ENCODE data around the gene MYO1G. TPM values are rescaled to one million over a fixed set of nuclear protein-coding genes. Genes with fewer than 3 reads are reported as not detected.

Gene MYO1G
- total and polyA plus RNA-seq, 4 donors, result 11.9 to 76.8 (median 33.2) TPM

DNA sequence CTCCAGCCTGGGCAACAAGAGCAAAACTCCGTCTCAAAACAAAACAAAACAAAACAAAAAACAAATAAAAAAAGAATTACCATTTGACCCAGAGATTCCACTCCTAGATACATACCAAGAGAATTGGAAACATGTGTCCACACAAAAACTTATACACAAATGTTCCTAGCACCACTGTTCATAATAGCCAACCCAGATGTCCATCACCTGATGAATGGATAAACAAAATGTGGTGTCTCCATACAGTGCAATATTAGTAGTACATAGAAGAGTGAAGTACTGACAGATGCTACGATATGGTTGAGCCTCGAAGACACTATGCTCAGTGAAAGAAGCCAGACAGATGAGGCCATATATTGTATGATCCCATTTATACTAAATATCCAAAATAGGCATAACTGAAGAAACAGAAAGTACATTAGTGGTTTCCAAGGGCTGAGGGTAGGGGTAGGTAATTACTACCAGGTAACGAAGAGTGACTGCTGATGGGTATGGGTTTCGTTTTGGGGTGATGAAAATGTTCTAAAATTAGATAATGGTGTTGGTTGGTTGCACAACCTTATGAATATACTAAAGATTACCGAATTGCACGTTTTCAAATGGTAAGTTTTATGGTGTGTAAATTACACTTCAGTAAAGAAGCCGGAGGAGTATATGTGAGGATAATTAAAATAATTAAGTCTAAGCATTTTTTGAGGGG is 20.0 kb downstream of the MYO1G start:
- H3K27ac ChIP-seq (ENCODE audit: low read depth in 1 of 2, low read length in 1 of 2), result no peak overlapping the region
- no peak overlapping the region for H3K9ac ChIP-seq (ENCODE audit: insufficient read depth in 1 of 2, low read length in 2 of 2)
- H3K36me3 ChIP-seq (ENCODE audit: control insufficient read depth in 4 of 4, insufficient read depth in 4 of 4, low read length in 4 of 4), result peaks cover 0 to 2% (median 0%) of the 10 kb centered on the region in 4 donors
- H3K4me3 ChIP-seq, result no peak overlapping the region
- H3K27me3 ChIP-seq (ENCODE audit: control insufficient read depth in 3 of 3, insufficient read depth in 3 of 3, low read length in 2 of 3), result peaks cover 0 to 10% (median 0%) of the 10 kb centered on the region in 3 donors
- DNase-seq (no peak), ATAC-seq (ENCODE audit: insufficient read depth, low FRiP score) (no peak)
- TF ChIP-seq, protein P1, sequence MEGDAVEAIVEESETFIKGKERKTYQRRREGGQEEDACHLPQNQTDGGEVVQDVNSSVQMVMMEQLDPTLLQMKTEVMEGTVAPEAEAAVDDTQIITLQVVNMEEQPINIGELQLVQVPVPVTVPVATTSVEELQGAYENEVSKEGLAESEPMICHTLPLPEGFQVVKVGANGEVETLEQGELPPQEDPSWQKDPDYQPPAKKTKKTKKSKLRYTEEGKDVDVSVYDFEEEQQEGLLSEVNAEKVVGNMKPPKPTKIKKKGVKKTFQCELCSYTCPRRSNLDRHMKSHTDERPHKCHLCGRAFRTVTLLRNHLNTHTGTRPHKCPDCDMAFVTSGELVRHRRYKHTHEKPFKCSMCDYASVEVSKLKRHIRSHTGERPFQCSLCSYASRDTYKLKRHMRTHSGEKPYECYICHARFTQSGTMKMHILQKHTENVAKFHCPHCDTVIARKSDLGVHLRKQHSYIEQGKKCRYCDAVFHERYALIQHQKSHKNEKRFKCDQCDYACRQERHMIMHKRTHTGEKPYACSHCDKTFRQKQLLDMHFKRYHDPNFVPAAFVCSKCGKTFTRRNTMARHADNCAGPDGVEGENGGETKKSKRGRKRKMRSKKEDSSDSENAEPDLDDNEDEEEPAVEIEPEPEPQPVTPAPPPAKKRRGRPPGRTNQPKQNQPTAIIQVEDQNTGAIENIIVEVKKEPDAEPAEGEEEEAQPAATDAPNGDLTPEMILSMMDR (IDR thresholded peaks at IDR 0.05; ENCODE audit: control extremely low read depth, extremely low read depth), result no peak
- WGBS, 2 donors, result 56 to 62% methylated on average over 8 of the region's 8 CpGs
- H3K9me3 ChIP-seq (ENCODE audit: control insufficient read depth in 4 of 4, insufficient read depth in 3 of 4, low read length in 3 of 4), result no peaks in the 10 kb centered on the region
- peaks cover 0 to 3% (median 0%) of the 10 kb centered on the region in 5 donors for H3K4me1 ChIP-seq (ENCODE audit: control insufficient read depth in 5 of 5, insufficient read depth in 5 of 5, low read length in 5 of 5)

DNA sequence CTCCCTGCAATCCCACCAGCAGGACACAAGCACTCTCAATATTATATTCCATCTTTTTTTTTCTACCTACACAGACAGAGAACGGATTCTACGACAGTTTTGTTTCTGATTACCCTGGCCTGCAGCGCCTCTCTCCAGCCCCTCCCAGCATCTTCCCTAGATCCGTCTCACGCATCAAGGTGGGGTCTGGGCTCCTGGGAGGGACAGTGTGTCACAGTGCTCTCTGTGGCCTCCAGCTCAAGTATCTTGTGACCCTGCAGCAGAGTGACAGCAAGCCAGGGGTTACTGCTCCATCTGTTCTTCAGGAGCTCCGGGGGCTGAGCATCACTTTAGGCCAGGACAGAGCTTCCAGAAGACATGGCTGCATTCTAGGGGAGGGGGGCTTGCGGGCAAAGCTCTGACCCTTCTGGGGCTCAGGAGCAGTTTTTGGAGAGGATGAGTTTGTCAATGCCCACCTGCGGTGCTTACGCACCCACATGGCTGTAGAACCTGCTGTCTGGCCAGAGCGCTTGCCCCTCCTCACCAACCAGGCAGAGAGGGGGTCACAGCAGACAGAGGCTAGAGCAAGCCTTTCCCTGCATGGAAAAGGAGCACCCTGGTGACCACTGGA is 22.6 kb downstream of the MYO1G start:
- Histone ChIP-seq H3K27ac (ENCODE audit: low read depth in 1 of 2, low read length in 1 of 2) (no peak overlapping the region), H3K4me1 (ENCODE audit: control insufficient read depth in 5 of 5, insufficient read depth in 5 of 5, low read length in 5 of 5) (no peaks in the 10 kb centered on the region), H3K36me3 (ENCODE audit: control insufficient read depth in 4 of 4, insufficient read depth in 4 of 4, low read length in 4 of 4) (no peaks in the 10 kb centered on the region), H3K4me3 (no peak overlapping the region), H3K27me3 (ENCODE audit: control insufficient read depth in 3 of 3, insufficient read depth in 3 of 3, low read length in 2 of 3) (no peaks in the 10 kb centered on the region), H3K9ac (ENCODE audit: insufficient read depth in 1 of 2, low read length in 2 of 2) (no peak overlapping the region), H3K9me3 (ENCODE audit: control insufficient read depth in 4 of 4, insufficient read depth in 3 of 4, low read length in 3 of 4) (no peaks in the 10 kb centered on the region)
- ATAC-seq (ENCODE audit: insufficient read depth, low FRiP score), result no peak
- TF ChIP-seq, protein P1 (IDR thresholded peaks at IDR 0.05; ENCODE audit: control extremely low read depth, extremely low read depth), result no peak
- 91 to 95% methylated on average over 10 of the region's 10 CpGs for WGBS, 2 donors
- no peak for DNase-seq

DNA sequence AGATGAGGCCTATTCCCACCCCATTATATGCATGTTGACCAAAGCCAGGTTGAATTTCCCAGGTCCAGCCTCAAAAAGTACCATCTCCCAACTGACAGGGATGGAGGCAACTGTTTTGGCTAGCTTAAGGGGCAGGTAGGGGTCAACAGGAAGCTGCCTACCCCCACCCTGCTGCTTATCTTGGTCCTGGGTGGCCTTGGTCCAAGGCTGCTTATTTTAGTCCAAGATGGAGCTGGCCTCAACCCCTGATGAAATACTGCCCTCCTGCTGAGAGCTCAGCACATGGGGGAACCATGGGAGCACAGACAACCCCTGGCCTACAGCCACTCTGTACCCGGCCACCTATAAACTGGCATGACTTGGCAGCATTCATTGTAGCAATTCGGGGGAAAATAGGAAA is 23.1 kb downstream of the MYO1G start:
- Histone ChIP-seq H3K4me1 (ENCODE audit: control insufficient read depth in 5 of 5, insufficient read depth in 5 of 5, low read length in 5 of 5) (no peaks in the 10 kb centered on the region), H3K27me3 (ENCODE audit: control insufficient read depth in 3 of 3, insufficient read depth in 3 of 3, low read length in 2 of 3) (no peaks in the 10 kb centered on the region), H3K9me3 (ENCODE audit: control insufficient read depth in 4 of 4, insufficient read depth in 3 of 4, low read length in 3 of 4) (no peaks in the 10 kb centered on the region), H3K36me3 (ENCODE audit: control insufficient read depth in 4 of 4, insufficient read depth in 4 of 4, low read length in 4 of 4) (no peaks in the 10 kb centered on the region), H3K4me3 (no peak overlapping the region), H3K9ac (ENCODE audit: insufficient read depth in 1 of 2, low read length in 2 of 2) (no peak overlapping the region), H3K27ac (ENCODE audit: low read depth in 1 of 2, low read length in 1 of 2) (no peak overlapping the region)
- 77 to 81% methylated on average over 2 of the region's 2 CpGs for WGBS, 2 donors
- ATAC-seq (ENCODE audit: insufficient read depth, low FRiP score) (no peak), DNase-seq (no peak)
- TF ChIP-seq, protein P1 (IDR thresholded peaks at IDR 0.05; ENCODE audit: control extremely low read depth, extremely low read depth), result no peak

Measured in lung (tissue), 12 donors.